HUES48 (cell line): ENCODE data around the gene BOLA1.
"Not testable (repeated sequence)": the region's sequence is repeated elsewhere in the genome, so short reads cannot be mapped to it uniquely, and the experiment has no call there.

Source experiments
- H3K27ac ChIP-seq: one replicate; pipeline ENCODE4 v1.7.0; 2013; ENCODE audit warnings: low read depth, low read length, inconsistent platforms
- H3K27me3 ChIP-seq: 2 replicates; pipeline ENCODE4 v1.6.1; 2013; ENCODE audit warnings: mild to moderate bottlenecking, low read length; ENCODE audit not compliant: control insufficient read depth, insufficient read depth
- H3K36me3 ChIP-seq: 2 replicates; pipeline ENCODE4 v1.6.1; 2013; ENCODE audit warnings: low read length; ENCODE audit not compliant: control insufficient read depth, insufficient read depth
- H3K4me1 ChIP-seq: 2 replicates; pipeline ENCODE4 v1.6.1; 2013; ENCODE audit warnings: mild to moderate bottlenecking, low read length; ENCODE audit not compliant: control insufficient read depth, insufficient read depth
- H3K4me3 ChIP-seq: 2 replicates; pipeline ENCODE4 v1.5.1; 2013; ENCODE audit warnings: mild to moderate bottlenecking, low read depth, low read length
- H3K9ac ChIP-seq: 2 replicates; pipeline ENCODE4 v1.6.1; 2013; ENCODE audit warnings: mild to moderate bottlenecking, low read depth, low read length, moderate library complexity
- H3K9me3 ChIP-seq: 2 replicates; pipeline ENCODE4 v1.6.1; 2013; ENCODE audit warnings: low read length; ENCODE audit not compliant: control insufficient read depth, insufficient read depth

BOLA1 gene

DNA sequence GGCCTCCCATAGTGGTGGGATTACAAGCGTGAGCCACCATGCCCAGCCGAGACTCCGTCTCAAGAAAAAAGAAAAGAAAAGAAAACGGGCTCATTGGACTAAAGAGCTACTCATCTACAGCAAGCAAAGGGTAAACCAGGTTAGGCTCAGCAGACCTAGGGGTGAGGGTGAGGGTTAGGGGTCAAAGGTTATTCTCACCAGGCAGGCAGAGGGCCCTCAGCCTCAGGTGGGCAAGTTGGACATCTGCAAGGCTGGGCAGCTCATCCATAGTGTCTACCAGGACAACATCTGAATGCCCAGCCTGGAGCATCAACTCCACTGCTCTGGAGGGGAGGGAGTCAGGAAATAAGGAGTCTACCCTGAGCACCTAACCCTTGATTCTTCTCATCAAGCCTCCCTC, 33.8 kb downstream of the BOLA1 start:
- H3K9me3 ChIP-seq: no peaks in the 10 kb centered on the region

DNA sequence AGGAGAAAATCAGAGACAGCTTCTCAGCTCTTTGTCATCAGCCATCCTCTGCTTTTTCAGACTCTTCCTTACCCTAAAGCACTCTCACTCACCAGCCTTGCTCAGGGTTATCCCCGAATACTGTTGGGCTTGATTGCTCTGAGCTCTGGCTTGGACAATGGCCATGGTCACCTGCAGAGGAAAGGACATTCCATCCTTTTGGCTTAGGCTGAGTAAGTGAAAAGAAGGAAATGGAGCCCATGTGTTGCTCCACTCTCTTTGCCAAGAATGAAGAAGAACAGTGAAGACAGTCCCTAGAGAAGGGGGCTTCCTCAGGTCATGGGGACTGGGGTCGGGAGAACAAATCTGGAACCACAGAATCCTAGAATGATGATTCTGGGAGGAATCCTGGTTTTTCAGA, 35.0 kb downstream of the BOLA1 start:
- Histone ChIP-seq H3K9ac (no peak overlapping the region), H3K9me3 (no peaks in the 10 kb centered on the region)

More for the DNA sequence above, 33.8 kb downstream of the BOLA1 start:
- Histone ChIP-seq H3K36me3 (no peaks in the 10 kb centered on the region), H3K27me3 (no peaks in the 10 kb centered on the region), H3K9ac (no peak overlapping the region), H3K4me1 (peaks cover 18% of the 10 kb centered on the region), H3K27ac (no peak overlapping the region), H3K4me3 (no peak overlapping the region)

DNA sequence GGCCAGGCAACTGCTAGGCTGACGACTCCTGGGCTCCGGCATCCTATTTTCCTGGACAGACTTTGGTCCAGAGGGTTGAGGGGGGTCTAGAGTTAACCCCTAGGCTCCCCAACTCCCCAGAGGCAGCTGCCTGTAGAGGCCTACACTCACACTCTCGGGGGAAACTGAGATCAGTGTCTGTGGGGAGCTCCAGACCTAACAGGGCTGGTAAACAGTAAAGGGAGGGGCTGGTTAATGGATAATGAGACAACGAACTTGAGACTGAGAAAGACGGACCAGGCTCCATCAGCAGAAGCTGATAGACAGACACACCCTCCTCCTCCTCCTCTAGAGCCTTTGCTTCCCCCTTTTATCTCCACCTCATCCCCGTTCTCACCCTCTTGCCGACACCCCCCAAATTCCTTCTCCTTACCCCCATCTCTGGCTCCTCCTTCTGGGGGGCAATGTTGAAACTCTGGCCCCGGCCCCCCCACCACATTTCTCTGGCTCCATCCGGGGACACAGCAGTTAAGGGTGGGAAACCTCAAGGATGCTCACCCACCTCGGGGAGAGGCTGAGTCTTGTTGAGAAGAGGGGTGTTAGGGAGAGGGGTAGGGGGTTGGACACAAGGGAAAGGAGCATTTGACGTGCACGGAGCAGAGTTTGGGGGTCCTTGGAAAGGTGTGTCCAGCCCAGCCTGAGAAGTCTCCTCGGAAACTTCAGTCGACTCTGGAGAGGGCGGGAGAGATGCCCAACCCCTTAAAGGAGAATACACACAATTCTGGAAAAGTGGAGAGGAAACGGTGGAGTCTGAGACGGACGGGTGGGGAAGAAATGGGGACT, 37.0 kb downstream of the BOLA1 start, which contains the start of gene MTMR11:
Gene MTMR11 (minus strand): TSS at position 710 of the 822 bp plus-strand sequence. CDS start 232 bp downstream, at position 478.
- Histone ChIP-seq H3K27me3 (no peaks in the 10 kb centered on the region), H3K9ac (no peak within 1 kb of the TSS), H3K27ac (peak within 1 kb of the TSS; percentile 46), H3K4me1 (peaks cover 27% of the 10 kb centered on the region), H3K9me3 (no peaks in the 10 kb centered on the region), H3K36me3 (no peaks in the 10 kb centered on the region), H3K4me3 (peak within 1 kb of the TSS; percentile 53)

More for the DNA sequence above, 35.0 kb downstream of the BOLA1 start:
- Histone ChIP-seq H3K36me3 (no peaks in the 10 kb centered on the region), H3K27ac (no peak overlapping the region), H3K4me3 (no peak overlapping the region), H3K4me1 (peaks cover 18% of the 10 kb centered on the region), H3K27me3 (no peaks in the 10 kb centered on the region)

DNA sequence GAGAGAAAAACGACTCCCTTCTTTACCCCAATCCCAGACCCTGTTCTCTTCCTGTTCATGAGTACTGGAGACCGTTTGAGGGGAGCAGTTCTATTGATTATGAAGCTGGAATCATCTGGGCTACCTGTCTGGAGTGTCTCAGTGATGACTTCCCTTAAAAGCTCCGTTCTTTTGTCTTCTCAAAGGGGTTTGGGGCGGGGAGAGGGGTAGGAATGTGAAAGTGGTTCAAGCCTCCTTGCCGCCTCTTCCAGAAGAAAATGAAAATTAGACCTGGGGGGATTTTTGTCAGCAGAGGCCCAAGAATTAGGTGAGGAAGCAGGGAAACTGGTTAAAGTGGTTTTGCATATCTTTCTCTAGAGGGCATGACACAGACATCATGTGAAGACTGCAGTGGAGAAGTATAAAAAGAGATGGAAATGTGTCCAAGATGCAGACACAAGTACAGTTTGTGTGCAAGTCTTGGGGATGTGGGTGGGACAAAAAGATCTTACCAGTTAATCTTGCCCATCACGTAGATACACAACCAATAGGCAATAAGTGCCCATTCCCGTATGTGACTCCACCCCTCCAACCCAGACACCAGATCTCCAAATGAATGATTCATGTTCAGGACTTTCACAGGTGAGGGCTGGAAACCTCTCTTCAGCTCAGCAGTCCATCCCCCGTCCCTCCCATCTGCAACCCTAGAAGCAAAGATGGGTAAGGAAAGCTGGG, 37.8 kb downstream of the BOLA1 start:
- H3K27ac ChIP-seq: peak overlapping the region; percentile 46
- peaks cover 32% of the 10 kb centered on the region for H3K4me1 ChIP-seq
- H3K27me3 ChIP-seq: no peaks in the 10 kb centered on the region
- H3K36me3 ChIP-seq: no peaks in the 10 kb centered on the region
- H3K9me3 ChIP-seq: no peaks in the 10 kb centered on the region
- H3K9ac ChIP-seq: no peak overlapping the region
- H3K4me3 ChIP-seq: peak overlapping the region; percentile 53

DNA sequence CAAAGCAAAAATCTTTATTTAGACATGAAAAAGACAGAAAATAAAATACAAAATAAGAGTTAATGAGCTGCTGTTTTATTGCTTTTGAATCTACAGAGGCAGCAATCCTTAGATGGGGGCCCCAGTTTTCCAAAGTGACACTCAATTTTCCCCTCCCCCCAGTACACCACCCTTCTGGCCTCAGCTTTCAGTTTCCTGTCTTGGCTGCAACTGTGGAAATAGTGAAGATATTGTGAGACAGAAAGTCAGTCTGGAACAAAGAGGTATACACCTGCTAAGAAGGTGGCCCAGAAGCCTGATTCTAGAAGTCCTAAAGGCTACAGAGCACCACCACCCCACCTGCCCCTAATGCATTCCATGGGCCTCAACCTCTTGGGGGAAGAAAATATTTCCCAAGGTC, 38.4 kb downstream of the BOLA1 start:
- Histone ChIP-seq H3K27me3 (no peaks in the 10 kb centered on the region), H3K36me3 (no peaks in the 10 kb centered on the region), H3K9ac (no peak overlapping the region), H3K27ac (peak overlapping the region; percentile 26), H3K9me3 (no peaks in the 10 kb centered on the region), H3K4me1 (peaks cover 32% of the 10 kb centered on the region), H3K4me3 (no peak overlapping the region)

DNA sequence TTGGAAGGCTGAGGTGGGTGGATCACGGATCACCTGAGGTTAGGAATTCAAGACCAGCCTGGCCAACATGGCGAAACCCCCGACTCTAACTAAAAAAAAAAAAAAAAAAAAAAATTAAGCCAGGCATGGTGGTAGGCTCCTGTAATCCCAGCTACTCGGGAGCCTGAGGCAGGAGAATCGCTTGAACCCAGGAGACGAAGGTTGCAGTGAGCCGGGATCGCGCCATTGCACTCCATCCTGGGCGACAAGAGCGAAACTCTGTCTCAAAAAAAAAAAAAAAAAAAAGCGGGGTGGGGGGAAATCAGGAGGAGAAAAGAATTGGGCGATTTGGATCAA, 39.3 kb downstream of the BOLA1 start:
- not testable (repeated sequence) for H3K36me3 ChIP-seq, H3K9me3 ChIP-seq, H3K27me3 ChIP-seq
- H3K9ac ChIP-seq: peak overlapping the region; percentile 66
- peak overlapping the region; percentile 37 for H3K4me3 ChIP-seq
- peak overlapping the region; percentile 92 for H3K27ac ChIP-seq
- peaks cover 32% of the 10 kb centered on the region for H3K4me1 ChIP-seq

DNA sequence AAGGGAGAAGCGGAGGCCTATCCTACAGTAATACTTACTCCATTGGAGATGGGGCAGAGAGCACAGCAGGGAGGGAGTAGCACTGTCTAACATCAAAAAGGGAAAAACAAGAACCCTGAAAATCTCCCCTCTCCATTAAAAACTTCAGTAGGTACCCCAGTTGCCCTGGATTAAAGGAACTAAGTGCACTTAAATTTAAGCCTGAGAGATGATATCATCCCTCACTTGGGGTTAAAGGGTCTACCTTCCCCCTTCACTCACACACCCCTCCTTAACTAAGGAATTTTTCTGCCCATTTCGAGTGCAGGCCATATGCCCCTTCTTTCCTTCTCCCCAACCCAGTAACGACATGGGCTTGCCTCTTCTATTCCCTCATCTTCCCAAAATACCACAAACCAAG, 41.1 kb downstream of the BOLA1 start:
- Histone ChIP-seq H3K9me3 (no peaks in the 10 kb centered on the region), H3K36me3 (peaks cover 21% of the 10 kb centered on the region), H3K9ac (no peak overlapping the region), H3K27ac (peak overlapping the region; percentile 31), H3K4me1 (peaks cover 32% of the 10 kb centered on the region), H3K4me3 (no peak overlapping the region), H3K27me3 (no peaks in the 10 kb centered on the region)

DNA sequence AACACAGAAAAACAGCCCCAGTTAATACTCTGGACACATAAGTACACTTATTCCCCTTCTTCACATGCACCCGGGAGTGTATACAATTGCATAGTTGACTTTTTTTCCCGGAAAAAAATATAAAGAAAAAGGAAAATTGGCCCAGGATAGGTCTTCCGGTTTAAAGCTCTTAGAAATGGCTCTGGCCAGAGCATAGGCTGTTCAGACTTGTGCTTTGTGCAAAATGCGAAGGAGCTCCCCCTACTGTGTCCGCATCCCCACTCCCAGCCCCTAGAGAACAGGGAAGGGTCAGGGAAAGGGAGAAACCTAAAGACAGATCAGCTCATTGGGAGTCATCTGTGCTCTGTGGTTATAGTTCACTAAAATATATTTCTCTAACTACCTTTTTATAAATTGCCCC, 42.8 kb downstream of the BOLA1 start:
- Histone ChIP-seq H3K27me3 (no peaks in the 10 kb centered on the region), H3K9me3 (no peaks in the 10 kb centered on the region), H3K4me3 (no peak overlapping the region), H3K36me3 (peaks cover 27% of the 10 kb centered on the region), H3K9ac (no peak overlapping the region), H3K27ac (peak overlapping the region; percentile 10), H3K4me1 (peaks cover 30% of the 10 kb centered on the region)

DNA sequence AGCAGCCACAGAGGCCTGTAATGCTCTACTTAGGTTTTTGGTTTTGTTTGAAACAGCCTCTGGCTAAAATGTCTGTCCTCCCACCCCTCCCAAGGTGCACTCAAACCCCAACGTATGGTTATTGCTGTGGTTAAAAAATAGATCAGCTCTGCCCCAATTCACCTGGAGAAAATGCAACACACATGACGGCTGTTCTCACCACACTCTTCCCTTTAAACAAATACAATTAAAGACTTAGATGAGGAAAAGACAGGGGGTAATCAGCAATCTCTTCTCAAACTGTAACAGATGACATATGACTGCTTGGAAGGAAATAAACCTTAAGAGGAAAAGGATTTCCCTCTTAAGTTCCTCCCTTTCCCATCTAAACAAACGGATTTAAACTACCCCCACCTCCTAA, 43.5 kb downstream of the BOLA1 start:
- Histone ChIP-seq H3K36me3 (peaks cover 34% of the 10 kb centered on the region), H3K9me3 (no peaks in the 10 kb centered on the region), H3K4me1 (peaks cover 23% of the 10 kb centered on the region), H3K27me3 (no peaks in the 10 kb centered on the region), H3K27ac (peak overlapping the region; percentile 51), H3K4me3 (no peak overlapping the region), H3K9ac (no peak overlapping the region)

DNA sequence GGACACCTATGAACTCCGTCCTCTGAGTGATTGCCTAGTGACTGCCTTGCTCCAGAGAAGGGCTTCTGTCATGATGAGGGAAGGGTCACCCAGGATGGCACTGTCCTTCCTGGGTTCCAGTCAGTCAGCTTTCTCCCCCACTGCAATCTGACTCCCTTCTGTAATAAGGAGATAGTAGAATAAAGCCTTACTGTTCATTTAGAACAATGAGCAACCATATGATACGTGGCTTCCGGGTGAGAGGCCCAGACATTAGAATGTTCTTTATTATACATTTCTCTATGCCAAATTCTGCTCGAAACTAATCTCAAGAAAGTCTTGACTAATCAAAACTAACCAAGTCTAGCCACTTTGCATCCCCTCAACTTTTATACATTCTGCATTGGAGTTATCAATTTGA, 45.8 kb downstream of the BOLA1 start:
- H3K27me3 ChIP-seq: no peaks in the 10 kb centered on the region
- H3K4me1 ChIP-seq: peaks cover 11% of the 10 kb centered on the region; the same call in 1 of the 2 replicates
- H3K4me3 ChIP-seq: no peak overlapping the region
- H3K9me3 ChIP-seq: no peaks in the 10 kb centered on the region
- H3K27ac ChIP-seq: no peak overlapping the region
- no peak overlapping the region for H3K9ac ChIP-seq
- peaks cover 56% of the 10 kb centered on the region for H3K36me3 ChIP-seq

DNA sequence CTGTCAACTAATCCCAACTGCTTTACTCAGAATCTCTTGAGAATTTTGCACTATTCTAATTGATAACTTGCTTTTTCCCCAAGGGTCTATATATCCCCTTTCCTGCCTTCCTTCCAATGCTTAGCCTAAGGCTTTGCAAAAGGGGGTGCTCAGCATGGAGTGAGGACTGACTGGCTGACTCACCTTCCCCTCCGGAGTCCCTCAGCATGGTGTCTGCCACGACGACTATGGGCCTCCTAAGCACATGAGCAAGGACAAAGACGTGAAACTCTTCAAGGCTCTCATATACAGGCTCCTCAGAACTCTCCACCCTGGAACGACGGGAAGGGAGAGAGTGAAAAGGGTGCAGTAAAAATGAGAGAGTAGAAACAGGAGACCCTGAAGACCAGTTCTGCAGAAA, 50.5 kb downstream of the BOLA1 start:
- Histone ChIP-seq H3K27ac (peak overlapping the region; percentile 51), H3K9me3 (no peaks in the 10 kb centered on the region), H3K36me3 (peaks cover 47% of the 10 kb centered on the region), H3K9ac (no peak overlapping the region), H3K4me1 (no peaks in the 10 kb centered on the region), H3K27me3 (no peaks in the 10 kb centered on the region), H3K4me3 (no peak overlapping the region)
